GM19035 (cell line): ENCODE measurements around the gene ERBB3.
"Not testable (repeated sequence)": the region's sequence is repeated elsewhere in the genome, so short reads cannot be mapped to it uniquely, and the experiment has no call there.

Experiments used
- ATAC-seq: cut with Tn5 transposase; IDR thresholded peaks from one replicate; pipeline ENCODE4 v1.9.1; 2021; ENCODE audit not compliant: unreplicated experiment

Gene ERBB3

GRCh38 chr12:56110571-56110970, 30.6 kb downstream of the ERBB3 start:
- no peak for ATAC-seq

- no peak for ATAC-seq
Observed at GRCh38 chr12:56114084-56114483, 34.1 kb downstream of the ERBB3 start.

- no peak for ATAC-seq
Observed at GRCh38 chr12:56115329-56115728, 35.4 kb downstream of the ERBB3 start.

GRCh38 chr12:56116267-56117081, 36.5 kb downstream of the ERBB3 start, which contains the start of gene RPL41:
Gene RPL41 (plus strand): TSS chr12:56116633.
- ATAC-seq, result peak; percentile 51

GRCh38 chr12:56117082-56117706, 37.2 kb downstream of the ERBB3 start:
- ATAC-seq, result not testable (repeated sequence)

- ATAC-seq, result peak; percentile 84
Observed at GRCh38 chr12:56117778-56118687, 38.1 kb downstream of the ERBB3 start, which contains the start of gene ZC3H10. Gene ZC3H10 (plus strand): TSS chr12:56118266. CDS start chr12:56120563, 2,297 bp downstream.

- ATAC-seq, result no peak
Observed at GRCh38 chr12:56118688-56119357, 38.9 kb downstream of the ERBB3 start.

GRCh38 chr12:56119361-56119796, 39.4 kb downstream of the ERBB3 start:
- ATAC-seq, result no peak

- no peak for ATAC-seq
Observed at GRCh38 chr12:56120158-56120846, 40.3 kb downstream of the ERBB3 start.

- no peak for ATAC-seq
Observed at GRCh38 chr12:56121204-56121870, 41.4 kb downstream of the ERBB3 start.

- ATAC-seq, result no peak
Observed at GRCh38 chr12:56122637-56123036, 42.7 kb downstream of the ERBB3 start.

- no peak for ATAC-seq
Observed at GRCh38 chr12:56124133-56124532, 44.2 kb downstream of the ERBB3 start.

GRCh38 chr12:56126732-56127239, 46.8 kb downstream of the ERBB3 start:
- no peak for ATAC-seq

- ATAC-seq, result no peak
Observed at GRCh38 chr12:56127485-56127887, 47.5 kb downstream of the ERBB3 start.

GRCh38 chr12:56127888-56128669, 48.1 kb downstream of the ERBB3 start, which contains the start of gene ESYT1:
Gene ESYT1 (plus strand): TSS chr12:56128267. CDS start chr12:56128320, 53 bp downstream.
- ATAC-seq, result peak; percentile 92

- no peak for ATAC-seq
Observed at GRCh38 chr12:56128670-56129205, 48.8 kb downstream of the ERBB3 start.

- ATAC-seq, result peak; percentile 30
Observed at GRCh38 chr12:56129206-56129941, 49.4 kb downstream of the ERBB3 start.
